ENCODE results near the gene COG3. TPM values are rescaled to one million over a fixed set of nuclear protein-coding genes. Genes with fewer than 3 reads are reported as not detected.

COG3 gene
- total and polyA plus RNA-seq, 2 donors from 2014 or later = 18.0 to 26.0 TPM

GRCh38 chr13:45437947-45438346 lies 26.8 kb upstream of the COG3 start:
- no peak overlapping the region for H3K27ac ChIP-seq (ENCODE audit: low read depth in 2 of 2, low read length in 2 of 2)
- no peak overlapping the region for H3K4me3 ChIP-seq (ENCODE audit: low read length in 3 of 3)
- peaks cover 0 to 12% (median 5%) of the 10 kb centered on the region in 3 donors for H3K4me1 ChIP-seq (ENCODE audit: control insufficient read depth in 2 of 3, insufficient read depth in 2 of 3, low read depth in 1 of 3, low read length in 3 of 3)
- DNase-seq (no peak), FAIRE-seq (no peak)
- no peak overlapping the region for H3K9ac ChIP-seq (ENCODE audit: low read length in 3 of 3)
- TF ChIP-seq CTCF (IDR thresholded peaks at IDR 0.05; ENCODE audit: borderline replicate concordance, extremely low read depth, insufficient read depth) = no peak
- no peaks in the 10 kb centered on the region for H3K27me3 ChIP-seq (ENCODE audit: control insufficient read depth, insufficient read depth, low read length)
- H3K36me3 ChIP-seq (ENCODE audit: control insufficient read depth in 2 of 3, insufficient read depth in 3 of 3, low read length in 3 of 3) = no peaks in the 10 kb centered on the region
- H3K9me3 ChIP-seq (ENCODE audit: control insufficient read depth in 2 of 3, insufficient read depth in 1 of 3, low read length in 3 of 3) = no peaks in the 10 kb centered on the region
- intact Hi-C loops (cut with DNase I) = no loop called here

- no peak for TF ChIP-seq CTCF (IDR thresholded peaks at IDR 0.05; ENCODE audit: borderline replicate concordance, extremely low read depth, insufficient read depth)
- DNase-seq = no peak
- H3K4me3 ChIP-seq (ENCODE audit: low read length in 3 of 3) = no peak overlapping the region
- intact Hi-C loops (cut with DNase I) = no loop called here
- H3K27ac ChIP-seq (ENCODE audit: low read depth in 2 of 2, low read length in 2 of 2) = no peak overlapping the region
- no peak overlapping the region for H3K9ac ChIP-seq (ENCODE audit: low read length in 3 of 3)
- peaks cover 0 to 5% (median 0%) of the 10 kb centered on the region in 3 donors for H3K4me1 ChIP-seq (ENCODE audit: control insufficient read depth in 2 of 3, insufficient read depth in 2 of 3, low read depth in 1 of 3, low read length in 3 of 3)
- no peaks in the 10 kb centered on the region for H3K36me3 ChIP-seq (ENCODE audit: control insufficient read depth in 2 of 3, insufficient read depth in 3 of 3, low read length in 3 of 3)
- H3K27me3 ChIP-seq (ENCODE audit: control insufficient read depth, insufficient read depth, low read length) = no peaks in the 10 kb centered on the region
- no peak for FAIRE-seq
- H3K9me3 ChIP-seq (ENCODE audit: control insufficient read depth in 2 of 3, insufficient read depth in 1 of 3, low read length in 3 of 3) = no peaks in the 10 kb centered on the region
Measured at GRCh38 chr13:45439008-45439407, 25.7 kb upstream of the COG3 start.

GRCh38 chr13:45439781-45440462 lies 24.8 kb upstream of the COG3 start:
- H3K4me3 ChIP-seq (ENCODE audit: low read length in 3 of 3) = no peak overlapping the region
- H3K36me3 ChIP-seq (ENCODE audit: control insufficient read depth in 2 of 3, insufficient read depth in 3 of 3, low read length in 3 of 3) = no peaks in the 10 kb centered on the region
- H3K9ac ChIP-seq (ENCODE audit: low read length in 3 of 3) = no peak overlapping the region
- no peaks in the 10 kb centered on the region for H3K9me3 ChIP-seq (ENCODE audit: control insufficient read depth in 2 of 3, insufficient read depth in 1 of 3, low read length in 3 of 3)
- intact Hi-C loops (cut with DNase I) = no loop called here
- no peak for TF ChIP-seq CTCF (IDR thresholded peaks at IDR 0.05; ENCODE audit: borderline replicate concordance, extremely low read depth, insufficient read depth)
- DNase-seq (no peak), FAIRE-seq (no peak)
- peaks cover 0 to 5% (median 0%) of the 10 kb centered on the region in 3 donors for H3K4me1 ChIP-seq (ENCODE audit: control insufficient read depth in 2 of 3, insufficient read depth in 2 of 3, low read depth in 1 of 3, low read length in 3 of 3)
- H3K27me3 ChIP-seq (ENCODE audit: control insufficient read depth, insufficient read depth, low read length) = no peaks in the 10 kb centered on the region
- no peak overlapping the region for H3K27ac ChIP-seq (ENCODE audit: low read depth in 2 of 2, low read length in 2 of 2)

- no peak overlapping the region for H3K9ac ChIP-seq (ENCODE audit: low read length in 3 of 3)
Measured at GRCh38 chr13:45441633-45442032, 23.1 kb upstream of the COG3 start.

More at GRCh38 chr13:45441633-45442032, 23.1 kb upstream of the COG3 start:
- H3K4me3 ChIP-seq (ENCODE audit: low read length in 3 of 3) = no peak overlapping the region
- intact Hi-C loops (cut with DNase I) = no loop called here
- no peak for FAIRE-seq
- no peaks in the 10 kb centered on the region for H3K27me3 ChIP-seq (ENCODE audit: control insufficient read depth, insufficient read depth, low read length)
- H3K9me3 ChIP-seq (ENCODE audit: control insufficient read depth in 2 of 3, insufficient read depth in 1 of 3, low read length in 3 of 3) = no peaks in the 10 kb centered on the region
- DNase-seq = no peak
- H3K27ac ChIP-seq (ENCODE audit: low read depth in 2 of 2, low read length in 2 of 2) = no peak overlapping the region
- no peaks in the 10 kb centered on the region for H3K36me3 ChIP-seq (ENCODE audit: control insufficient read depth in 2 of 3, insufficient read depth in 3 of 3, low read length in 3 of 3)
- peaks cover 0 to 5% (median 0%) of the 10 kb centered on the region in 3 donors for H3K4me1 ChIP-seq (ENCODE audit: control insufficient read depth in 2 of 3, insufficient read depth in 2 of 3, low read depth in 1 of 3, low read length in 3 of 3)
- TF ChIP-seq CTCF (IDR thresholded peaks at IDR 0.05; ENCODE audit: borderline replicate concordance, extremely low read depth, insufficient read depth) = no peak
